Measurements from ENCODE around the gene PTBP1. TPM values are rescaled to one million over a fixed set of nuclear protein-coding genes. Genes with fewer than 3 reads are reported as not detected.

Gene PTBP1
- total and polyA plus RNA-seq, 2 of the 13 experiments (the other 11 are each of a cell fraction or from before 2014, with no cell fraction given) = 195 to 288 TPM

- TF ChIP-seq AHDC1 (CRISPR knock-in tag; IDR thresholded peaks at IDR 0.05; ENCODE audit: borderline replicate concordance) = no peak
- no peak for TF ChIP-seq MTA3 (CRISPR knock-in tag; IDR thresholded peaks at IDR 0.05)
- TF ChIP-seq ARNT2 (CRISPR knock-in tag; IDR thresholded peaks at IDR 0.05; ENCODE audit: low read depth) = peak; percentile 39; the same call in 1 of the 2 replicates
- TF ChIP-seq PHF21A (CRISPR knock-in tag; IDR thresholded peaks at IDR 0.05) = peak; percentile 75; the same call in 1 of the 2 replicates
- TF ChIP-seq ZNF770 (CRISPR knock-in tag; IDR thresholded peaks at IDR 0.05) = peak; percentile 23; the same call in 1 of the 2 replicates
- no peak for TF ChIP-seq ZBTB49 (CRISPR knock-in tag; IDR thresholded peaks at IDR 0.05; ENCODE audit: borderline replicate concordance)
- TF ChIP-seq SOX6 (IDR thresholded peaks at IDR 0.05) = no peak
- TF ChIP-seq SOX6 (CRISPR knock-in tag; IDR thresholded peaks at IDR 0.05) = peak; percentile 73; the same call in 1 of the 2 replicates
- no peak for TF ChIP-seq KLF13 (CRISPR knock-in tag; IDR thresholded peaks at IDR 0.05)
- TF ChIP-seq CSRNP2 (CRISPR knock-in tag; conservative IDR thresholded peaks at IDR 0.05; ENCODE audit: low read depth) = no peak
- no peak for TF ChIP-seq BORCS8-MEF2B (CRISPR knock-in tag; IDR thresholded peaks at IDR 0.05)
- TF ChIP-seq ETV5 (CRISPR knock-in tag; IDR thresholded peaks at IDR 0.05; ENCODE audit: borderline replicate concordance) = peak; percentile 67; the same call in 1 of the 2 replicates
- TF ChIP-seq ZNF354B (CRISPR knock-in tag; IDR thresholded peaks at IDR 0.05) = peak; percentile 62; the same call in 1 of the 2 replicates
- TF ChIP-seq POGK (CRISPR knock-in tag; conservative IDR thresholded peaks at IDR 0.05) = 0 out of 2 replicates have a peak, but pooled peaks have one; percentile 31
Observed at GRCh38 chr19:796692-797527, at the start of gene PTBP1 (continued).
